Testis (tissue), 2 donors: ENCODE data around the gene PMEL.

ENCODE experiments used
- CTCF ChIP-seq, 3 experiments: fragments of 450-650 bp in 2 of 3; fragments of 200-600 bp in 1 of 3; sonication (generic) in 1 of 3; IDR thresholded peaks; one replicate each; pipeline ENCODE4 v1.5.1; 2016 to 2019; ENCODE audit warnings: antibody characterized with exemption in 3 of 3, mild to moderate bottlenecking in 2 of 3, moderate library complexity in 1 of 3
- POLR2A ChIP-seq: fragments of 450-650 bp; IDR thresholded peaks from one replicate; pipeline ENCODE4 v1.6.1; 2017; ENCODE audit warnings: antibody characterized with exemption, mild to moderate bottlenecking, moderate library complexity

DNA sequence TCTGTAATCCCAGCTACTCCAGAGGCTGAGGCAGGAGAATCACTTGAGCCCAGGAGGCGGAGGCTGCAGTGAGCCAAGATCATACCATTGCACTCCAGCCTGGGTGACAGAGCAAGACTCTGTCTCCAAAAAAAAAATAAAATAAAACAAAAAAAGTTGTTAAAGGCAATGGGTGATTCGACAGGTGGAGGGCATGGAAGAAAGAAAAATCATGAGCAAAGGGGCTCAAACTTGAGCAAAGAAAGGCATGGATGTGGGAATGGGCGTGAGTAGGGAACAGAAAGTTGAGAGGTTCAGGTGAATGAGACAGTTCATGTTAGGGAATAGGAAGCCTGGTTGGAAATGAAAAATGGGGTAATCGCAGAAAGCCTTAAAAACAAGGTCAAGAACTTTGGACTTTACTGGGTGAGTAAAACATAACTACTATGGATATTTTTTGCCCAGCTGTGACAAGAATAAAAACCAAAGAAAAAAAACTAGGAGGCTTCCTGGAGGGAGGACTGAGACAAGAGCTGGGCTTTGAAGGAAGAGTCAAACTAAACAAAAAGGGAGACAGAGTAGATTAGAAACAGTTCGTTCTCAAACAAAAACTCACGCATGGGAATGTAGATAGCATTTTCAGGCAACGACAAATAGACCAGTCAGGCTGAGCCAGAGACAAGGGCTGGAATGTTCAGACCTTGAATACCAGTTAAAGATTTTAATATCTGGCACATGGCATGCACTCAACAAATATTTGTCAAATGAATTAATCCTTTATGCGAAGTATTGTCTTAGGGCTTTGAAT, 56.9 kb downstream of the PMEL start:
- no peak for TF ChIP-seq CTCF (IDR thresholded peaks at IDR 0.05)
- TF ChIP-seq POLR2A = no peak
